Peyer's patch (tissue), 4 donors: ENCODE data around the gene ARHGEF4. TPM values are rescaled to one million over a fixed set of nuclear protein-coding genes. Genes with fewer than 3 reads are reported as not detected.

Experiments
- DNase-seq, 3 donors: peaks; one replicate each; pipeline ENCODE4 v3.0.0-alpha.2; 2017 to 2019
- H3K27ac ChIP-seq, 4 donors: fragments of 200-600 bp; sonication (generic); one replicate each; pipeline ENCODE4 v1.5.1; 2016 to 2019
- H3K27me3 ChIP-seq, 2 donors: fragments of 200-600 bp; sonication (generic); one replicate each; pipeline ENCODE4 v1.5.1; 2019
- H3K36me3 ChIP-seq, 3 donors: fragments of 200-600 bp; sonication (generic); one replicate each; pipeline ENCODE4 v1.5.1; 2016 to 2019
- H3K4me1 ChIP-seq, 4 donors: fragments of 200-600 bp; sonication (generic); one replicate each; pipeline ENCODE4 v1.5.1; 2016 to 2019
- H3K4me3 ChIP-seq, 4 donors: fragments of 200-600 bp; sonication (generic); 1 replicate in 3 of 4; 2 replicates in 1 of 4; pipeline ENCODE4 v1.5.1; 2016 to 2019; ENCODE audit warnings: mild to moderate bottlenecking in 1 of 4
- H3K9me3 ChIP-seq, 4 donors: fragments of 200-600 bp; sonication (generic); one replicate each; pipeline ENCODE4 v1.5.1; 2016 to 2019; ENCODE audit warnings: mild to moderate bottlenecking in 1 of 4
- CTCF ChIP-seq, 6 experiments: fragments of 450-650 bp in 4 of 6; fragments of 200-600 bp in 2 of 6; sonication (generic) in 1 of 6; IDR thresholded peaks; one replicate each; pipeline ENCODE4 v1.5.1; 2017 to 2019; ENCODE audit warnings: antibody characterized with exemption in 6 of 6, mild to moderate bottlenecking in 3 of 6, moderate library complexity in 1 of 6
- POLR2A ChIP-seq, 2 donors: fragments of 450-650 bp; IDR thresholded peaks; one replicate each; pipeline ENCODE4 v1.5.1; 2017; ENCODE audit warnings: antibody characterized with exemption in 2 of 2, mild to moderate bottlenecking in 2 of 2, moderate library complexity in 2 of 2
- total RNA-seq, 4 donors: library from RNA; depleted of rRNA; stranded (reverse); fragments of >200 nt; gene quantifications; one replicate each; pipeline ENCODE4 v1.1.0, GENCODE V29; 2016

Gene ARHGEF4
- total RNA-seq, 4 donors from 2014 or later = 1.1 to 10.7 (median 1.6) TPM

DNA sequence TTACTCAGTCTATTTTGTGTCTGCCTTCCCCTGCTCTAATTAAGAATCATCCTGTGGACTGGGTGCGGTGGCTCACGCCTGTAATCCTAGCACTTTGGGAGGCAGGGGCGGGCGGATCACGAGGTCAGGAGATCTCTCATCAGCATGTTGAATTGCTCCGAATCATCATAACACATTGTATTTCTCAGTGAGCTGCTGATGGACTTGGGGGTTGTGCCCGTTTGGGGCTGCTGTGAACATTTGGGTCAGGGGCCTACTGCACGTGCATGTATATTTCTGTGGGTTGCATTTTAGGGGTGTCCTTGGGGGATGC lies 84.4 kb downstream of the ARHGEF4 start:
- no peaks in the 10 kb centered on the region for H3K27me3 ChIP-seq
- no peak overlapping the region for H3K27ac ChIP-seq
- H3K4me3 ChIP-seq = no peak overlapping the region
- no peak for DNase-seq
- no peaks in the 10 kb centered on the region for H3K4me1 ChIP-seq
- TF ChIP-seq CTCF (IDR thresholded peaks at IDR 0.05) = no peak
- TF ChIP-seq POLR2A (IDR thresholded peaks at IDR 0.05) = no peak
- H3K36me3 ChIP-seq = no peaks in the 10 kb centered on the region
- no peaks in the 10 kb centered on the region for H3K9me3 ChIP-seq

- no peaks in the 10 kb centered on the region for H3K4me1 ChIP-seq
- H3K4me3 ChIP-seq = no peak overlapping the region
- H3K36me3 ChIP-seq = no peaks in the 10 kb centered on the region
- TF ChIP-seq CTCF (IDR thresholded peaks at IDR 0.05) = no peak
- TF ChIP-seq POLR2A (IDR thresholded peaks at IDR 0.05) = no peak
- H3K9me3 ChIP-seq = no peaks in the 10 kb centered on the region
- no peak overlapping the region for H3K27ac ChIP-seq
- no peak for DNase-seq
- no peaks in the 10 kb centered on the region for H3K27me3 ChIP-seq
These were observed 85.7 kb downstream of the ARHGEF4 start for GRCh38 chr2:130922417-130922816.

- TF ChIP-seq CTCF (IDR thresholded peaks at IDR 0.05) = no peak
- no peak for TF ChIP-seq POLR2A (IDR thresholded peaks at IDR 0.05)
- Histone ChIP-seq H3K27me3 (no peaks in the 10 kb centered on the region), H3K9me3 (no peaks in the 10 kb centered on the region), H3K4me1 (no peaks in the 10 kb centered on the region), H3K4me3 (no peak overlapping the region), H3K36me3 (no peaks in the 10 kb centered on the region), H3K27ac (no peak overlapping the region)
- no peak for DNase-seq
These were observed 91.7 kb downstream of the ARHGEF4 start for GRCh38 chr2:130928385-130928784.

DNA sequence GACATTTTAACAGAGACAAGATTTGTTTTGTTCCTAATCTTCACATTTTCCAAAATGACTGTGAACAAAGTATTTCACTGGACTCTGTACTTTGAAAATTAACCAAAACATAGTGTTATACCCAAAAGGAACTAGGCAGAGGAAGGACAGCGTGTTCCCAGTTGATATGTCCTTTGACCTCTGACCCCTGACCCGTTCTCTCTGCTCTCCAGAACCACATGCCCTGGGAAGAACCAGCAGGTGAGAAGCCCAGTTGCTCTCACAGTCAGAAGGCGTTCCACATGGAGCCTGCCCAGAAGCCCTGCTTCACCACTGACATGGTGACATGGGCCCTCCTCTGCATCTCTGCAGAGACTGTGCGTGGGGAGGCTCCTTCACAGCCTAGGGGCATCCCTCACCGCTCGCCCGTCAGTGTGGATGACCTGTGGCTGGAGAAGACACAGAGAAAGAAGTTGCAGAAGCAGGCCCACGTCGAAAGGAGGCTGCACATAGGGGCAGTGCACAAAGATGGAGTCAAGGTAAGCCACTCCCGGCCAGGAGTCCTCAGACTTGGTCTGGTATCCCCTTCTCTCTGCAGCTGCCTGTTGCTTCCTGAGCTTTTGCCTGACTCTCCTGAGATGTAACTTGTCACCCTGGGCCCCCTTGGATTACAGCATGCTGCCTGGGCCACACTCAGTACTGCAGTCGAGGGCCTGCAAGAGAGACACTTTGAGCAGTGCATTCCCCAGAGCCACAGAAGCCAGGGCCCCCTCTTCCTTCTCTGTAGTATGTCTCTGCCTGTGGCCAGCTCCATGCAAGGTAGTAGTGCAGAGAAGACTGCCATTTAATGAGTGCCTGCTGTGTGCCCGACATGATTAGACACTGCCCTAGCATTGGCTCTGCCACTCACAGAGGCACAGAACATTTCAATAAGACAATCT lies 94.3 kb downstream of the ARHGEF4 start:
- H3K27me3 ChIP-seq = no peaks in the 10 kb centered on the region
- no peak for TF ChIP-seq POLR2A (IDR thresholded peaks at IDR 0.05)
- TF ChIP-seq CTCF (IDR thresholded peaks at IDR 0.05) = no peak
- H3K4me1 ChIP-seq = no peaks in the 10 kb centered on the region
- no peaks in the 10 kb centered on the region for H3K36me3 ChIP-seq
- no peak overlapping the region for H3K4me3 ChIP-seq
- no peaks in the 10 kb centered on the region for H3K9me3 ChIP-seq
- DNase-seq = no peak
- H3K27ac ChIP-seq = no peak overlapping the region

DNA sequence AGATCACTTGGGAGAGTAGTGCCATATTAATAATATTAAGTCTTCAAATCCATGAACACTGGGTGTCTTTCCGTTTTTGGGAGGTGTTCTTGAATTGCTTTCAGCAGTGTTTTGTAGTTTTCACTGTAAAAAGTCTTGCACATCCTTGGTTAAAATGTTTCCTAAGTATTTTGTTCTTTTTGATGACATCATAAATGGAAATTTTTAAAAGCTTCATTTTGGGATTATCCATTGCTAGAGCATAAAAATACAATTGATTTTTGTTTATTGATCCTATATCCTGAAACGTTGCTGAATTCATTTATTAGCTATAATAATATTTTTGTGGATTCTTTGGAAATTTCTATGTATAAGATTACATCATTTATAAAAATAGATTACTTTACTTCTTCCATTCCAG lies 96.8 kb downstream of the ARHGEF4 start:
- H3K4me1 ChIP-seq = no peaks in the 10 kb centered on the region
- DNase-seq = no peak

More for the DNA sequence above, 96.8 kb downstream of the ARHGEF4 start:
- Histone ChIP-seq H3K9me3 (no peaks in the 10 kb centered on the region), H3K4me3 (no peak overlapping the region), H3K27me3 (no peaks in the 10 kb centered on the region), H3K36me3 (no peaks in the 10 kb centered on the region), H3K27ac (no peak overlapping the region)
- TF ChIP-seq CTCF (IDR thresholded peaks at IDR 0.05) (no peak), POLR2A (IDR thresholded peaks at IDR 0.05) (no peak)
